GF-D8 (cell line): ENCODE results near the gene ATAD5.
"Not testable (repeated sequence)": the region's sequence is repeated elsewhere in the genome, so short reads cannot be mapped to it uniquely, and the experiment has no call there.

Source experiments
- DNase-seq: peaks from one replicate; lab custom pipeline; 2025; lab: John Stamatoyannopoulos, UW

ATAD5 gene

DNA sequence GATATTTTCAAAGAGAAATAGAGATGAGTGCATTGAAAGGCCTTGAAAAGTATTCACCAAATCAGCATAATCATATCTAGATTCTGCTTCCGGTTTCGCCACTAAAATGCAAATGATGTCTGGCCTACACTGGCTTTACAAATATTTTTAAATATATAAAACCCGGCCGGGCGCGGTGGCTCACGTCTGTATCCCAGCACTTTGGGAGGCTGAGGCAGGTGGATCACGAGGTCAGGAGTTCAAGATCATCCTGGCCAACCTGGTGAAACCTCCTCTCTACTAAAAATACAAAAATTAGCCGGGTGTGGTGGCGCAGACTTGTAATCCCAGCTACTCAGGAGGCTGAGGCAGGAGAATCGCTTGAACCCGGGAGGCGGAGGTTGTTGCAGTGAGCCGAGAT lies 8.8 kb upstream of the ATAD5 start:
- not testable (repeated sequence) for DNase-seq

- DNase-seq: no peak
Measured at GRCh38 chr17:30823421-30823820, 8.3 kb upstream of the ATAD5 start.

DNA sequence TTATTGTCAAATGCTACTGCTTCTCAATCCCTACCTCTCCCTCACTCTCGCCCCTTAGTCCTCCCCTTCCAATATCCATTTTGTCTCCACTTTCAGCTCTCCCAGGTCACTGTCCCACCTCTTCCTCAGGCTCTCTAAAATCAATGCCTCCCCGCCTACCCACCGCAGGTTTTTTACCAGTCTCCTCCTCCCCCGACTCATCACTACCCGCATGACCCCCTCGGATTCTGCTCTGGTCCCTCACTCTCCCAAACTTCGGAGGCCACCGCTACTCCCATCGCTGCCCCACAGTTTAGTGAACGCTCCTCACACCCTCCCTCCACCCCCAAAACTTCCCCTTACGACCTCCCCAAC lies 7.8 kb upstream of the ATAD5 start:
- DNase-seq: no peak

GRCh38 chr17:30824356-30825145 lies 7.2 kb upstream of the ATAD5 start, which contains the start of gene CRLF3:
Gene CRLF3 (minus strand): TSS chr17:30824692. CDS start chr17:30824651, 41 bp downstream.
- DNase-seq: peak; percentile 53

GRCh38 chr17:30827082-30827481 lies 4.7 kb upstream of the ATAD5 start:
- no peak for DNase-seq

DNA sequence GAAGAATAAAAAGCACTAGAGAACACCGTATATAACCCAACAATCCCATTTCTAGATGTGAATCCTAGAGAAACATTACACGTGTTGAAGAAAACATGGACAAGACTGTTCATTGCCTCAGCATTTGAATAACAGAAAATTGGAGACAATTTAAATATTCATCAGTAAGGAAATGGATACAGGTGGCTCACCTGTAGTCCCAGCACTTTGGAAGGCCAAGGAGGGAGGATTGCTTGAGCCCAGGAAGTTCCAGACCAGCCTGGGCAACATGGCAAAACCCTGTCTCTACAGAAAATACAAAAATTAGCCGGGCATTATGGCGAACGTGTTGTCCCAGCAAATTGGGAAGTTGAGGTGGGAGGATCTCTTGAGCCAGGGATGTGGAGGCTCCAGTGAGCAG lies 2.7 kb upstream of the ATAD5 start:
- no peak for DNase-seq

GRCh38 chr17:30831257-30831656 lies 509 bp upstream of the ATAD5 start:
- DNase-seq: no peak

GRCh38 chr17:30832438-30833124 lies 815 bp downstream of the ATAD5 start:
- DNase-seq: no peak

DNA sequence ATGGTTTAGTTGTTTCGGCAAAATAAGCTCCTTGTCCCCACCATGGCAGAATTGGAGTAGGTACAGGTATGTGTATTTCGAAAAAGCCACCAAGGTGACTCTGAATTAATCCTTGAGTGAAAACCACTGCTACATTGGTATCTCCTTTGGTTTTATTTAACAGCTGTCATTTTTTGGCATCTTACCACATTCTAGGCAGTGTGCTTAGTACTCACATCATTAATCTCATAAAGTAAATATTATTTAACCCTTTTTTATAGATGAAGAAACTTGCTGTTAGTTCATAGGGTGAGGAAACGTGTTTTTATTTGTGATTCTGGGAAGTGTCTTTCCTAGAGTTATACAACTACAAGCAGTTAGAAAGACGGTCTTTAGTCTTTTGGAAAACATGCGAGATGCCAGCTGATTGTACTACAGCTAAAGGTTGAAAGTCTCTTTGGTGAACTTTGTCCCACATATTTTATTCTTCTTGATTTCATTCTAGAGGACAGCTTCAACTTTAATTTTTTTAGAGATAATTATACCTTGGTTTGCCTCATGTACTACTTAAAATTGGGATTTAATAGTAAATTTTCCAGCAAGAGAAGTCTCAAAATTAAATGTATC lies 6.5 kb downstream of the ATAD5 start:
- no peak for DNase-seq

GRCh38 chr17:30840771-30841170 lies 9.0 kb downstream of the ATAD5 start:
- DNase-seq: no peak

- DNase-seq: no peak
Measured at GRCh38 chr17:30848021-30848420, 16.3 kb downstream of the ATAD5 start.

DNA sequence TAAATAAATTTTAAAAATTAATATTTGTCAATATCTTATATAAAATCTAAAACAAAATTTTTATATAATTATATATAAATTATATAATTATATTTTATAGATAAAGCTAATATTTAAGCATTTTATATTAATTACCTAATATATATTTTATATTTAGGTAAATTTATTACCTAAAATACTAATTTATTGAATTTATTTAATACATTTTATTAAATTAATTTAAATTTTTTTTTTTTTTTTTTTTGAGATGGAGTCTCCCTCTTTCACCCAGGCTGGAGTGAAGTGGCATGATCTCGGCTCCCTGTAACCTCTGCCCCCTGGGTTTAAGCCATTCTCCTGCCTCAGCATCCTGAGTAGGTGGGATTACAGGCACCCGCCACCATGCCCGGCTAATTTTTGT lies 22.4 kb downstream of the ATAD5 start:
- DNase-seq: no peak

GRCh38 chr17:30858556-30859250 lies 26.9 kb downstream of the ATAD5 start:
- DNase-seq: no peak

DNA sequence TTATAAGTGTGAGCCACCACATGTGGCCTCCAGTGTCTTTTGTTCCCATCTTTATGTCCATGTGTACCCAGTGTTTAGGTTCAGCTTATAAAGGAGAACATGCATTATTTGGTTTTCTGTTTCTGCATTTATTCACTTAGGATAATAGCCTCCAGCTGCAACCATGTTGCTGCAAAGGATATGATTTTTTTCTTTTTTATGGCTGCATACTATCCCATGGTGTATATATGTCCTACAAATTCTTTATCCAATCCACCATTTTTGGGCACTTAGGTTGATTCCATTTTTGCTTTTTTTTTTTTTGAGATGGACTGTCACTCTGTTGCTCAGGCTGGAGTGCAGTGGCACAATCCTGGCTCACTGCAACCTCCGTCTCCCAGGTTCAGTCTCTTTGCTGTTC lies 32.9 kb downstream of the ATAD5 start:
- DNase-seq: no peak

DNA sequence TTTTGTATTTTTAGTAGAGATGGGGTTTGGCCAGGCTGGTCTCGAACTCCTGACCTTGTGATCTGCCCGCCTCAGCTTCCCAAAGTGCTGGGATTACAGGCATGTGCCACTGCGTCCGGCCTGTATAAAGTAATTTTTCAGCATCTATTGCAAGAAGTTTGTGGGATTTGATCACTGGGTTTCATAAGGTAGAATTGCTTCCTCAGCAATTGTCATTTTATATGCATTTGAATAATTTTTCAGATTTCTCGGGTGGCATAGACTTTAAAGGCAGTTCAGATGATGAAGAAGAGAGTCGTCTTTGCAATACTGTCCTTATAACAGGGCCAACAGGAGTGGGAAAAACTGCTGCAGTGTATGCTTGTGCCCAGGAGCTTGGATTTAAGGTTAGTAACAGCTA lies 37.2 kb downstream of the ATAD5 start:
- DNase-seq: no peak

DNA sequence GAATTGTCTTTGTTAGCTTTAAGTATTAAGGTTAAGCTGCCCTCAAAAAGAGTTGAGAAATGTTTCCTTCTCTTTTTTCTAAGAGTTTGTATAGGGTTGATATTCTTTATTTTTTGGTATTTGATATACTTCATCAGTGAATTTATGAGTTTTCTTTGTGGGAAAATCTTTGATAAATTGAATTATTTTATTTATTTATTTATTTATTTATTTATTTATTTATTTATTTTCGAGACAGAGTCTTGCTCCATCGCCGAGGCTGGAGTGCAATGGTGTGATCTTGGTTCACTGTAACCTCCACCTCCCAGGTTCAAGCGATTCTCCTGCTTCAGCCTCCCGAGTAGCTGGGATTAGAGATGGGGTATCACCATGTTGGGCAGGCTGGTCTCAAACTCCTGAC lies 54.4 kb downstream of the ATAD5 start:
- DNase-seq: no peak

DNA sequence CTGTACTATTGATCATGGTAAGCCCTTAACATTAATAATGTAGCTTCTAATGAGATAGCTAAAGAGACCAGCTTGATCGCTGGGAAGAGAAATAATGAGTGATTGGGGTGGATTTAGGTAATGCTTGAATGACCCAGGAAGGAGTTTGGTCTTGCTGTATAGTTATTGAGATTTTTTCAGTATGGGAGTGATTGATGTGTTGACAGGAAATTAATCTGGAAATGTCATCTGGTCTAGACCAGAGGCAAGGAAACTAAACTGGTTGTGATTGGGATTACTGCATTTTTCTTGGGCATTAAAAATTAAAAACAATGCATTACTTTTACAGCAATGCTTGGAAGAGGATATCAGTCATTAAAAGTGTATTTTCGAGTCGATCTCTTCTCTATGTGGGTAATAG lies 62.5 kb downstream of the ATAD5 start:
- no peak for DNase-seq

DNA sequence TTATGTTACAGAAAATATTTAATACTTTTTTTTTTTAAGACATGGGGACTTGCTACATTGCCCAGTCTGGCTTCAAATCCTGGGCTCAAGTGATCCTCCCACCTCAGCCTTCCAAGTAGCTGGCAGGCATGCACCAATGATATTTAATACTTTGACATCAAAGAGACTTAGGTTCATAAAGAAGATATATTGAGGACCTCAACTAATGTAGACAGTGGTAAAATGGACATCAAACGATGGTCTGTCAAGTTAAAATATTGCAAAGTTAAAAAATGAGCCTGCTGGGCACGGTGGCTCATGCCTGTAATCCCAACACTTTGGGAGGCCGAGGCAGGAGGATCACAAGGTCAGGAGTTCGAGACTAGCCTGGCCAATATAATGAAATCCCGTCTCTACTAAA lies 65.5 kb downstream of the ATAD5 start:
- DNase-seq: no peak

DNA sequence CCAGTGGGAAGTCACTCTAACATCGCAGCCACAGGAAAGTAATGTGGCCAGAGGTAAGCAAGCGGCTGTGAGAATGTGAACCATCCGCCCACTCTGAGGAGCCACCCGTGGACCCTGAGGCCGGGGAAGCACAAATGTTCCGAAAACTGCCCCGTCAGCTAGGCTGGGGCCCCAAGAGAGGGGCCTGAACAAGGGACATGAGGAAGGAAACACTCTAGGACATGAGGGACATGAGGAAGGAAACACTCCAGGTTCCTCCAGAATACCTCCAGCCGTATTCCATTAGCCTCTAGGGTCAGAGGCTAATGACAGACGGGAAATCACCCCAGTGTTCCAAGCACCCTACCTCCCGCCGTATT lies 74.0 kb downstream of the ATAD5 start:
- DNase-seq: no peak

DNA sequence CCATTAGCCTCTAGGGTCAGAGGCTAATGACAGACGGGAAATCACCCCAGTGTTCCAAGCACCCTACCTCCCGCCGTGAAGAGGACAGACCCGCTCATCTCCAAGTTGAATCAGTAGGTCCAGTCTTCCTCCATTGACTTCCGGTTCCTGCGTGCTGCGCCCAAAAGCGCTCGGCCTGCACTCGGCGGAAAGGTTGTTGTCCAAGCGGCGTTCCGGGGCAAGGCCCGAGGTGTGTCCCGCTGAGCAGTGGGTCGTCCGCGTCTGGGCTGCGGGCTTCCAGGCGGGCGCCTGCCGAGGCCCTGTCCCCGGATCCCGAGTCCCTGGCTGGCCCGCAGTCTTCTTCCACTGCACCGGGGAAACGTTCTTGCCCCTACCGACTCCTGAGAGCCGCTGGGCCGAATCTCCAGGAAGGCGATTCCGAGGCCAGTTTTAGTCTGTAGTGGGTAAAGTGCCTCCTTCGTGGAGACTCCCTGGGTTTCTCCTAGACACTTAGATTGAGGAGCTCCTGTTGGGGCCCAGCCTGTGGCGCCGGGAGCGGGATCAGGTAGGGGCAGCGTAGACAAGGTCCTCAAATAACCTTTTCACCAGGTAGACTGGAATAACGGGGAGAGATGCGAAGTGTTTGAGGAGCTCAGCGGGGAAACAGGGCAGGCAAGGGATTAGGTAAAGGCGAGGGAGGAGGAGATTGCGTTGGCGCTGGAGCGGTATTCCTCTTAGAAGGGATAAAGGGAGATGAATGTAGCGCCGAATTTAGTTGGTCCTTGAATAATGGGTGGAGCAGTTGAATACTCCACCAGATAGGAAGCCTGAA lies 74.5 kb downstream of the ATAD5 start, which contains the start of gene TEFM:
Gene TEFM (minus strand): TSS at position 138 of the 811 bp plus-strand sequence. CDS start 40 bp downstream, at position 98.
- DNase-seq: peak; percentile 39

- no peak for DNase-seq
Measured at GRCh38 chr17:30908717-30909420, 77.1 kb downstream of the ATAD5 start.
